NCI-H510A treated with DMSO at 0.1 percent for 48 hours (cell line): Measurements from ENCODE around the gene S100A16.
A peak's percentile ranks its signal among the peaks of the same experiment; 100 is the strongest.
"Not testable (repeated sequence)": the region's sequence is repeated elsewhere in the genome, so short reads cannot be mapped to it uniquely, and the experiment has no call there.

Source experiments
- DNase-seq: peaks from one replicate; lab custom pipeline; 2025; lab: John Stamatoyannopoulos, UW

Gene S100A16

DNA sequence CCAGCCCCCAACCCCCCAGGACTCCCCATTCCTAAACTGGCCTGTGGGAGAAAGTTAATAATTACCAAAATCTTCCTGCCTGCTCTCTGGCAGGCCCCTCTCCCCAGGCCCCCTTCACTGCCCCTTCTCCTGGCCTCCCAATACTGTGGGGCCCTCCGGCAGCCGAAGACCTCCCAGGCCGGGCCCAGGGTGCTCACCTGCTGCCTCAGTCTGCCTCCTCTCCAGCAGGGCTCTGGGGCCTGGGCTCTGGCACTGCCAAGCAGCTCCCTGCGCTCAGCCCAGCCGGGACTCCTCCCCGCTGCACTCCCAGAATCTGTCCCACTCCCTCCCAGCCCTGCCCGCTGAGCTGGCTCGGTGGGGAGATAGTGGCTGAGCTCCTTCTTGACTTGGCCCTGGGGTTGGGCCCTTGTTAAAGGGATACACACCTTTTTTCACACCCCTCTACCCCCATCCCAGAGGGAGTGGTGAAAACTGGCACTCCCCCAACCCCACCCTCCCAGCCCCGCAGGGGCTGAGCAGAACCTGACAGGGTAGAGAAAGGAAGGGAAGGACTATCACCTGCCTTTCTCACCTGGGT, at the start of gene S100A16:
S100A16 (minus strand) TSS at position 383 of the 577 bp plus-strand sequence. CDS start 4,986 bp downstream, outside the sequence.
- no peak for DNase-seq

DNA sequence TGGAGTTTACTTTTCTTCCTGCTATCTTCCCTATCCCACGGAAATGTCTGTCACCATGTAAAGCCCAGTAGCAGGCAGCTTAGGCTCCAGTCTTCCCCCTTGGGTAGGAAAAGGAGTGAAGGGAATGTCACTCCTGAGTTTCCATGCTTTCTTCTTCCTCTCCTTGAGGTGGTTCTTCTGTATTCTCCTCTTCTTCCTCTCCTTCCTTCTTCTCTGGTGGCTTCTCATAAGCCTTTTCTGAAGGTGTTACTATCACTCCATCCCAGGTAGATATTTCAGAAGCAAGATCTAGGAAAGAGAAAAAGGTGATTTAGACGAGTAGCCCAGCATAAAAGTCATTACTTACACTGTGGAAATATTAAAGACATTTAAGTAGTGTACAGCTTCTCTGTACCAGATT, 49.3 kb upstream of the S100A16 start:
- no peak for DNase-seq

DNA sequence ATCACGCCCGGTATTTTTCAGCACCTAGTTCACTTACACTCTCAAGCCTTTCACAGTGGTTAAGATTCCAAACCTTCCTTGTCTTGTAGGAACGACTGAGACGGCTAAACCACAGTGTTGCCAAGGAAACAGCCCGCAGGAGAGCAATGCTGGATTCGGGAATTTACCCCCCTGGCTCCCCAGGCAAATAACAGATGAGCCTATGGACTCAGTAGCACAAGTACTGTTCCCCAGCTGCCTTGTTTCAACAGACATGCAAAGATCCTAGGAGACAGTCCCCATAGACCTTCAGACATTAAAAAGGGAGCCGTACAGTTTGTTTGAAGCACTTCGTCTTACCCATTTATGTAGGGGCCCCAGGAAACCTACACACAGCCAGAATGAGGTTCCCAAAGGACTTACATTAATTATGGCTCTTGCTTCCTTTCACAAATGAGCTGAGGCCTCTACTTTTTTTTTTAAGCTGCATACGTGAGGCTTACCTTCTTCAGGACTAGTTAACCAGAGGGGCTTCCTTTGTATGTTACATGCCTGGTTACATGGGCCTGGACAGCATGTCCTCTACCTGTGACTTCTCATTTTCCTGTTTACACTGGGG, 48.3 kb upstream of the S100A16 start:
- no peak for DNase-seq

GRCh38 chr1:153659656-153660055, 46.7 kb upstream of the S100A16 start:
- DNase-seq = no peak

GRCh38 chr1:153659175-153659534, 46.2 kb upstream of the S100A16 start:
- DNase-seq = no peak

GRCh38 chr1:153658400-153659174, 45.6 kb upstream of the S100A16 start, which contains the start of gene SNAPIN:
Gene SNAPIN, plus strand, starts transcription at chr1:153658703. Its CDS starts 41 bp downstream, at chr1:153658744.
- peak; percentile 89 for DNase-seq

- DNase-seq = peak; percentile 85
These were observed 42.4 kb upstream of the S100A16 start for GRCh38 chr1:153655333-153655732.

GRCh38 chr1:153652805-153653500, 40.0 kb upstream of the S100A16 start:
- DNase-seq = no peak

GRCh38 chr1:153651771-153652170, 38.8 kb upstream of the S100A16 start:
- no peak for DNase-seq

- DNase-seq = no peak
These were observed 36.9 kb upstream of the S100A16 start for GRCh38 chr1:153649863-153650235.

- DNase-seq = peak; percentile 45
These were observed 36.4 kb upstream of the S100A16 start for GRCh38 chr1:153649137-153649862.

GRCh38 chr1:153648000-153648643, 35.2 kb upstream of the S100A16 start:
- DNase-seq = no peak

DNA sequence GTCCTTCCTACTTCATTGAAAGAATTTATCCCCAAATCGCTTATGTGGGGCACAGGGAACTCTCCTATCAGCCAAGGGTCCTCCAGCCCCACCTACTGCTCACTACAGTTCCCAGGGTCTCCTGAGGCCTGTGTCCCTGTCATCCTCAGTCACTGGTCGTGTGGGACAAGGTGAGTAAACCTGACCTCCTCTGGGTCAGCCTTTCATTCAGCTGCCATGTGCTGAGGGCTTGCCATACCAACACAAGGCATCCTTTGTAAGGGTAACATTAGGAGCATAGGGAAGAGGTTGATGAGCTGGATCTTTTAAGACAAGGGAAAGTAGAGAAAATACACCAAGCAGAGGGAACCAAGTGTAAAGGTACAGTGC, 34.4 kb upstream of the S100A16 start:
- DNase-seq = no peak

- no peak for DNase-seq
These were observed 33.9 kb upstream of the S100A16 start for GRCh38 chr1:153646672-153647345.

- DNase-seq = no peak
These were observed 30.9 kb upstream of the S100A16 start for GRCh38 chr1:153643816-153644215.

DNA sequence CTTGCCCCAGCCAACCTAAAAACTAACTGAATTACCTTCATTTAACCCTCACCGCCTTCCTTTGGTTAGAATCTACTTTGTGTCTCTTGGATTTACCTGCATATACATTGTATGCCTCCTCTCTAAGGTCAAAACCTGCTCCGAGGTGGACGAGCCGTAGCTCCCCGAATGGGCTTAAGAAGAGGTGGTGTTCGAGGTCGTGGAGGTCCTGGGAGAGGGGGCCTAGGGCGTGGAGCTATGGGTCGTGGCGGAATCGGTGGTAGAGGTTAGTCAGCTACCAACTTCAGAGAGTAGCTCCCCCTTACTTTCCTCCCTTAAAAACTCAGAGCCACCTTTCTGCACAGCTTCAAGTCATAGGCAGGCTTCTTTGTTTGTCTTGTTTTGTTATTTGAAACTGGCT, 30.2 kb upstream of the S100A16 start:
- DNase-seq = no peak

- DNase-seq = no peak
These were observed 29.2 kb upstream of the S100A16 start for GRCh38 chr1:153642161-153642560.

- no peak for DNase-seq
These were observed 27.9 kb upstream of the S100A16 start for GRCh38 chr1:153640861-153641260.

- not testable (repeated sequence) for DNase-seq
These were observed 27.3 kb upstream of the S100A16 start for GRCh38 chr1:153640213-153640612.

- DNase-seq = no peak
These were observed 26.3 kb upstream of the S100A16 start for GRCh38 chr1:153639280-153639679.

- no peak for DNase-seq
These were observed 25.3 kb upstream of the S100A16 start for GRCh38 chr1:153638261-153638660.
